ENCODE results near the gene PUDP. TPM values are rescaled to one million over a fixed set of nuclear protein-coding genes. Genes with fewer than 3 reads are reported as not detected.

Gene PUDP
- total RNA-seq, 4 donors from 2014 or later = 5.3 to 16.1 (median 5.6) TPM

GRCh38 chrX:7156879-7157278 lies 8.9 kb upstream of the PUDP start:
- 88% methylated on average over 3 of the region's 3 CpGs for WGBS
- no peak overlapping the region for H3K27ac ChIP-seq
- TF ChIP-seq POLR2A (IDR thresholded peaks at IDR 0.05) (no peak), POLR2AphosphoS5 (IDR thresholded peaks at IDR 0.05) (no peak), CTCF (IDR thresholded peaks at IDR 0.05) (no peak), EP300 (IDR thresholded peaks at IDR 0.05) (no peak)
- H3K36me3 ChIP-seq = no peaks in the 10 kb centered on the region
- H3K27me3 ChIP-seq = no peaks in the 10 kb centered on the region
- no peak for DNase-seq (ENCODE audit: low spot score in 2 of 2)
- no peak overlapping the region for H3K4me3 ChIP-seq
- H3K9me3 ChIP-seq = no peaks in the 10 kb centered on the region
- H3K4me1 ChIP-seq = no peaks in the 10 kb centered on the region

DNA sequence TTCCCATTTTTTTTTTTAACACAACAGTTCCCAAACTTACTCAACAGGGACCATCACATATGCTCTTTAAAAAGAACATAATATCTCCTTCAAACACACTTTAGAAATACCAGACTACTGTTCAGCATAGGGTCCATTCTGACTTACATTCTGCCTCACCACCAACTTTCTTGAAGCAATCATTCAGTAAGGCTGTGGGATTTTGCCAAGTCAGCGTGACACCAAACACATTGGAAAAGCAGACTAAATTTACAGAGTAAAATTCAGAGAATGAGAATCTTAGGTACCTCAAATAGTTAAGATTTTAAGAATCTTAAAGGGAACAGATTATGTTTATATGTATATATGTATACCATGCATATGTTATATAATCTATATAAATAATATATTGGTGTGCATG lies 7.2 kb upstream of the PUDP start:
- 81% methylated on average over 1 of the region's 1 CpG for WGBS
- Histone ChIP-seq H3K36me3 (no peaks in the 10 kb centered on the region), H3K4me3 (no peak overlapping the region), H3K27ac (no peak overlapping the region), H3K4me1 (no peaks in the 10 kb centered on the region), H3K27me3 (no peaks in the 10 kb centered on the region), H3K9me3 (no peaks in the 10 kb centered on the region)
- DNase-seq (ENCODE audit: low spot score in 2 of 2) = no peak
- TF ChIP-seq POLR2AphosphoS5 (IDR thresholded peaks at IDR 0.05) = no peak
- TF ChIP-seq EP300 (IDR thresholded peaks at IDR 0.05) = no peak
- no peak for TF ChIP-seq POLR2A (IDR thresholded peaks at IDR 0.05)
- TF ChIP-seq CTCF (IDR thresholded peaks at IDR 0.05) = no peak

GRCh38 chrX:7154041-7154597 lies 6.2 kb upstream of the PUDP start:
- no peak for DNase-seq (ENCODE audit: low spot score in 2 of 2)
- Histone ChIP-seq H3K36me3 (no peaks in the 10 kb centered on the region), H3K9me3 (no peaks in the 10 kb centered on the region), H3K27me3 (no peaks in the 10 kb centered on the region), H3K27ac (no peak overlapping the region), H3K4me1 (no peaks in the 10 kb centered on the region), H3K4me3 (no peak overlapping the region)
- TF ChIP-seq CTCF (IDR thresholded peaks at IDR 0.05) (no peak), POLR2AphosphoS5 (IDR thresholded peaks at IDR 0.05) (no peak), POLR2A (IDR thresholded peaks at IDR 0.05) (no peak), EP300 (IDR thresholded peaks at IDR 0.05) (no peak)
- WGBS = 78% methylated on average over 7 of the region's 7 CpGs

DNA sequence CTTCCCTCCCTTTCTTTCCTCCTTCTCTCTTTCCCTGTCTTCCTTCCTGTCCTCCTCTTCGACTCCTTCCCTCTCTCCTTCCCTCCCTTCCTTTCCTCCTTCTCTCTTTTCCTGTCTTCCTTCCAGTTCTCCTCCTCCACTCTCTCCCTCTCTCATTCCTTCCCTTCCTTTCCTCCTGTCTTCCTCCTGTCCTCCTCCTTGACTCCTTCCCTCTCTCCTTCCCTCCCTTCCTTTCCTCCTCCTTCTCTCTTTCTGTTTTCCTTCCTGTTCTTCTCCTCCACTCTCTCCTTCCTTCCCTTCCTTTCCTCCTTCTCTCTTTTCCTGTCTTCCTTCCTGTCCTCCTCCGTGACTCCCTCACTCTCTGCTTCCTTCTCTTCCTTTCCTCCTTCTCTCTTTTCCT lies 5.3 kb upstream of the PUDP start:
- H3K27me3 ChIP-seq = no peaks in the 10 kb centered on the region
- H3K9me3 ChIP-seq = no peaks in the 10 kb centered on the region
- no peaks in the 10 kb centered on the region for H3K4me1 ChIP-seq
- H3K4me3 ChIP-seq = no peak overlapping the region
- no peaks in the 10 kb centered on the region for H3K36me3 ChIP-seq
- no peak overlapping the region for H3K27ac ChIP-seq
- 86% methylated on average over 2 of the region's 2 CpGs for WGBS
- DNase-seq (ENCODE audit: low spot score in 2 of 2) = no peak
- TF ChIP-seq EP300 (IDR thresholded peaks at IDR 0.05) (no peak), POLR2A (IDR thresholded peaks at IDR 0.05) (no peak), POLR2AphosphoS5 (IDR thresholded peaks at IDR 0.05) (no peak), CTCF (IDR thresholded peaks at IDR 0.05) (no peak)

- no peaks in the 10 kb centered on the region for H3K9me3 ChIP-seq
- TF ChIP-seq POLR2A (IDR thresholded peaks at IDR 0.05) (no peak), CTCF (IDR thresholded peaks at IDR 0.05) (no peak), POLR2AphosphoS5 (IDR thresholded peaks at IDR 0.05) (no peak), EP300 (IDR thresholded peaks at IDR 0.05) (no peak)
- no peak overlapping the region for H3K27ac ChIP-seq
- no peak for DNase-seq (ENCODE audit: low spot score in 2 of 2)
- WGBS = 82% methylated on average over 5 of the region's 5 CpGs
- H3K4me3 ChIP-seq = no peak overlapping the region
- H3K36me3 ChIP-seq = no peaks in the 10 kb centered on the region
- no peaks in the 10 kb centered on the region for H3K27me3 ChIP-seq
- peaks cover 4% of the 10 kb centered on the region for H3K4me1 ChIP-seq
Measured at GRCh38 chrX:7149411-7149810, 1.5 kb upstream of the PUDP start.
